Posterior vena cava (tissue), 2 donors: ENCODE data around the gene ZBTB37. TPM values are rescaled to one million over a fixed set of nuclear protein-coding genes. Genes with fewer than 3 reads are reported as not detected.
"Not testable (repeated sequence)": the region's sequence is repeated elsewhere in the genome, so short reads cannot be mapped to it uniquely, and the experiment has no call there.

Experiments used
- DNase-seq: peaks from one replicate; pipeline ENCODE4 v3.0.0-alpha.2; 2020; ENCODE audit warnings: low spot score
- intact Hi-C, 2 donors: fragments of 100-400 bp; cut with DNase I; formaldehyde crosslinking; loops; one replicate each; pipeline versions ENCODE4 v1.14.1 to v1.14.2; 2022 to 2023
- long read RNA-seq, 2 donors: library from polyadenylated mRNA; unstranded; transcript quantifications; one replicate each; pipeline ENCODE4 v2.0.0, GENCODE V29; 2020 to 2021
- total RNA-seq, 2 donors: library from RNA; stranded (reverse); fragmentation: NEBNext Ultra II Directional; extraction: Animal tissue kit (Norgen Biotek cat#: 25700); gene quantifications; one replicate each; pipeline ENCODE4 v1.2.1, GENCODE V29; 2021
- donor health status: DM: yes; HTN: yes; CAD: no.
- donor health status: DM: yes; HTN: yes; CAD: no.

Gene ZBTB37, protein sequence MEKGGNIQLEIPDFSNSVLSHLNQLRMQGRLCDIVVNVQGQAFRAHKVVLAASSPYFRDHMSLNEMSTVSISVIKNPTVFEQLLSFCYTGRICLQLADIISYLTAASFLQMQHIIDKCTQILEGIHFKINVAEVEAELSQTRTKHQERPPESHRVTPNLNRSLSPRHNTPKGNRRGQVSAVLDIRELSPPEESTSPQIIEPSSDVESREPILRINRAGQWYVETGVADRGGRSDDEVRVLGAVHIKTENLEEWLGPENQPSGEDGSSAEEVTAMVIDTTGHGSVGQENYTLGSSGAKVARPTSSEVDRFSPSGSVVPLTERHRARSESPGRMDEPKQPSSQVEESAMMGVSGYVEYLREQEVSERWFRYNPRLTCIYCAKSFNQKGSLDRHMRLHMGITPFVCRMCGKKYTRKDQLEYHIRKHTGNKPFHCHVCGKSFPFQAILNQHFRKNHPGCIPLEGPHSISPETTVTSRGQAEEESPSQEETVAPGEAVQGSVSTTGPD
- 10 to 100 TPM; 12.0 to 15.0 TPM for total RNA-seq
- long read RNA-seq, donor 1, partial matches to known transcripts = 0 of 3 reads
- long read RNA-seq, donor 1, other reads (novel, unspliced or antisense) = 3 of 3 reads
- long read RNA-seq, donor 2, partial matches to known transcripts = 0 of 1 reads
- long read RNA-seq, donor 2, other reads (novel, unspliced or antisense) = 0 of 1 reads

DNA sequence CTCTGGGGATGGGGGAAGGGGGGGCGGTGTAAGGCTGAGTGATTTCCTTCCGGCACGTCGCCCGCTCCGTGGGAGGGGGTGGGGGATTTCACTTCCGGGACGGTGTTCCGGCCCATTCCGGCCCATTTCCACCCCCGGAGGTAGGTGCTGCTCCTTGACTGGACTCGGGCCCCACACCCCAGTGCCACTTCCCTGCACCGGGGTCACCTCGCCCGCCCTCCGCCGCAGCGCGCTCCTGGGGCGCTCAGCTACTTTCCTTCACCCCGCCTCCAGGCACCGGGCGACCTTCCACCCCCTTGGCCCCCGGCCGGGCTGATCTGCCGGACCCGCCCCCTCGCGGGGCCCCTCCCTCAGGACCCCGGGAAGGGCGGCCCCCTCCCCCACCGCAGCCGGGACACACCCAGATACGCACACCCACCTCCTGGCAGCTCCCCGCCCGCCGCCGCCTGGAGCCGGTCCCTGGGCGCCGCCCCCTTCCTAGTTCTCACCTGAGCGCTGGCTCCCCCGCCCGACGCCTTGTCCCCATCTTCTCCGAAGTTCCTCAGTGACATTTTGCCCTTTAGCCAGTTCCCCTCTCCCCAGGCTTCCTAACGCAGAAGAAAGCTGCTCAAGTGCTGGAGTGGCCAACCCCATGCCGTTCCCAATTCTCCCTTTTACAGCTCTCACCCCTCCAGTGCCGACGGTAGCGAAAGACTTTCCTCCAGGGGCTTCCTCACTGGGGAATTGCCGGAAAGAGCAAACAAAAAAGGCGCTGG is at the start of gene ZBTB37:
TSS of gene ZBTB37 (plus strand) at position 115 of the 755 bp plus-strand sequence. CDS start 1,846 bp downstream, outside the sequence.
- intact Hi-C loops = no loop called here
- DNase-seq = peak; percentile 95

DNA sequence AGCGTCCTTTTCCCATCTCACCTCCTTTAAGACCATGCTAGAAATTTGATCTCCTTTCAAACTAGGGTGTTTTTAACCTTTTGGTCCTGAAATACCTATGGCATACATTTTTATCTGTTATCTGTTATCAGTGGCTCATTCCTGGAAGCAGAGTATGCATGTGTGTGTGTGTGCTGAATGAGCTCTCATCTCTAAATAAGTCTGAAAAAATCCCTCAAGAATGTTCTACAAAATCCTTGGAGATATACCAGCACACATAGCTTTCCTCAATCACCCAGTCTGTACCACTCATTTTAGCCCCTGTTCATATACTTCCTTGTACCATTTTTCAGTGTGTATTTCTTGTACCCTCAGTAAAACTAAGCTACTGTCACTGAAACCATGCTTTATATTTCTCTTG is 49.7 kb upstream of the ZBTB37 start:
- no peak for DNase-seq
- intact Hi-C loops = no loop called here

DNA sequence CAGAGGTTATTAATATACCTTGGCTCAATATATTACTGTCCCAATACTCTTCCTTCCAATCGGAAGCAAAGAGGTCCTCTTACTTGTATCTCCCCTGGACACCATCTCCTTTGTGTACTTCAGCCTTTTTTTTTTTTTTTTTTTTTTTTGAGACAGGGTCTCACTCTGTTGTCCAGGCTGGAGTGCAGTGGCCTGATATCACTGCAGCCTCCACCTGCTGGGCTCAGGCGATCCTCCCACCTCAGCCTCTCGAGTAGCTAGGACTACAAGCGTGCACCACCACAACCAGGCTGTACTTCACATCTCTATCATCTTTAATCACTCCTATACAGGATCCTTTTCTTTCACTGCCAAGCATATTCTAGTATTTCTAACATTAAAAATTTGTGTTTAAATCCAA is 46.5 kb upstream of the ZBTB37 start:
- intact Hi-C loops = loop anchor here (2.0 to 10.0 kb wide), 2 partner anchors 49 to 397 kb away; no protein-coding TSS in a partner anchor
- no peak for DNase-seq

DNA sequence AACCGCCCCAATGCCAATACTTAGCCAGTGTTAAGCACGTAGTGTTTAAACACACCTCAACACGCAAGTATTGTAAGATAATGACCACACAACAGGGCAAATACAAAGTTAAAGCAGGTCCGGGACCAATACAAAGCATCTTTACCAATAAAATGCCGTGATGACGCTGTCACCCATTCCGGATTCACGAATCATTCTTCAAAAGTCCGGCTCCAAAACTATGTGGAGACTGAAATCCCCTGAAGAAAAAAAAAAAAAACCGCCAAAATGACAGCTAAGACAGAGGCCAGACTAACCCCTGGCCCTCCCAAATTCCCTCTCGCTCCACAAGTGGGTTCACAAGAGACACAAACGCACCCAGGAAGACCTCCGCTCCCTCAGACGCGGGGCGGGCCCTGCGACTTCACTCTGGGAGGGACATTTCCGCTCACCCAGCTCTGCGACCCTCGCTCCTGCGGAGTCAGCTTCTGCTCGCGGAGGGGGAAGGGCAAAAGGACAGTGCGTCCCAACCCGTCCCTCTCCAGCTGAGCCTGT is 44.3 kb upstream of the ZBTB37 start:
- intact Hi-C loops = loop anchor here (2.0 to 10.0 kb wide), 2 partner anchors 47 to 399 kb away; no protein-coding TSS in a partner anchor
- no peak for DNase-seq

DNA sequence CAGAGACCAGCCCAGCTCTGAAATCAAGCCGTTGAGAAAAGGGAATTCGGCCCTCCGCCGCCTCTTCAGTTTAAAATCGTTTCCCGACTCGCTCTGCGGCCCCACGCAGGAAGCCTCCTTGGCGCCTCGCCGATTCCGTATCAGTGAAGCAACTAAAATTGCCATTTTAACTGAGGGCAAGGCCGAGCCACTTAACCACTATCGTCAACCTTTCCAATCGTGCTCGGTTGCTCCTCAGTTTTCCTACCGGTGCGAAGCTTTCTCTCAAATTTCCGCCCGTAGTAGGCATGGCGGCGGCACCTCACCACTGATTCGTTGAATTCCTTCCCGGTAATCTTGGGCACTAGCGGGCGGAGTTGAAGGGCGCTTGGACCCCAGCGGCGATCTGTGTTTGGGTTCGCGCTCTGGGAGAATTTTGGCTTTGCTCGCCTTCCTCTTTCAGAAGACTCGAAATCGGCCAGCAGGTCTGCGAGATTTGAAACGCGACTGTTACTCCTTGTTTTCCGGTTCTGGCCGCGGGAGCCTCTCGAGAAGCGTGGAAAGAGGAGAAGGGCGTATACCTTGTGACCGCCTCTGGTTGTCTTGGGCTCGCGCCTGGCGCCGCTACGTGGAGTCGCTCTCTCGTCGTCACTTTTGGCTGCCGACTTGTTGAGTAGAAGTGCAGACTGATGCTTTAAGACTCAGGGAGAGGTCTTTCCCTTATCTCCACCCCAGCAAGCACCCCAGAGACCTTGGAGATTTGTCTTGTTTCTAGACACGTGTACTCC is 43.7 kb upstream of the ZBTB37 start, which contains the start of the genes CENPL and DARS2:
TSS of gene CENPL (minus strand) at position 569 of the 767 bp plus-strand sequence. CDS start 13,584 bp downstream, outside the sequence.
TSS of gene DARS2 (plus strand) at position 359 of the 767 bp plus-strand sequence. CDS start 557 bp downstream, outside the sequence.
- intact Hi-C loops = loop anchor here in 1 of 2 donors (10.0 kb wide), 1 partner anchor 400 kb away; no protein-coding TSS in a partner anchor
- peak; percentile 99 for DNase-seq

DNA sequence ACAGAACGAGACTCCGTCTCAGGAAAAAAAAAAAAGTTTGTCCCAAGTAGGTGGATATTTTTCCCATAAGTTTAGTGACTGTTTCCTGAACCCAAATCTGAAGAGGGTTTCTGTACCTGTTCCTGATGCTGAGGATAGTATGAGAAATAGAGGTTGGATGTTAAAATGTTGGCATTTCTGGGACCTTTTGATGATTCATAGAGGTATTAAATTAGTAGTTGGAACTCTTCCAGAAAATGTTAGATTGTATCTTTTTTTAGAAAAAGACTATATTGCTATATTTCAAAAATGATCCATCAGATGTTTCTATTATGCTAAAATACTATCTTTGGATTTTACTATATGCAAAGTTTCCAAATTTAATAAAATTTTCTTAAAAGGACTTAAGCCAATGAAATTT is 40.6 kb upstream of the ZBTB37 start:
- intact Hi-C loops = loop anchor here in 1 of 2 donors (10.0 kb wide), 1 partner anchor 403 kb away; no protein-coding TSS in a partner anchor
- no peak for DNase-seq

DNA sequence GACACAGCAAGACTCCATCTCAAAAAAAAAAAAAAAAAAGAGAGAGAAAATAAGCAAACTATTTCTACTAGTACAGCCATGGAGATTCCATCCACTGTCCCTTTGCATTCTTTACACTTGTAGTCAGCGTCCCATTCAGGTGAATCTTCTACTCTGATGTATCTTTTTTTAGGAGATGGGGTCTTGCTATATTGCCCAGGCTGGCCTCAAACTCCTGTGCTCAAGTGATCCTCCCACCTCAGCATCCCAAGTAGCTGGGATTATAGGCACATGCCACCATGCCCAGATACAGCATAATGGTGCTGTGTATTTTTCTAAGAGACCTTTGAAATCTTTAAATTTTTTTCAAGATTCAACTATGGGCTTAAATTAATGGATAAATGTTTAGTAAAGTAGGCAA is 35.4 kb upstream of the ZBTB37 start:
- DNase-seq = no peak
- intact Hi-C loops = no loop called here

DNA sequence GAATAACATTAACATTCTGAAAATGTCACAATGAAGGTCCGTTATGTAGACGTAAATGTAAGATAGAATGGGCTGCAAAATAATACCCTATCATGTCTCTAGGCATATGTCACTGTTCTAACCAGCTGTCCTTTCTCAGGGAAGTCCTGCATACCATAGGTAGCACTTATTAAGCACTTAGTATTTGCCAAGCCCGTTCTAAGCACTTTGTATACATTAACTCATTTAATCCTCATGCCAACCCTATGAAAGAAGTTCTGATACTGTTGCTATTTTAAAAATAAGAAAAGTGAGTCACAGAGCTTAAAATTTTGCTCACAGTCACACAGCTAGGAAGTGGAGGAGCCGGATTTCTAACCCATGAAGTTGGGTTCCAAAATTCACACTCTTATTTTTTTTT is 16.1 kb upstream of the ZBTB37 start:
- intact Hi-C loops = no loop called here
- DNase-seq = no peak

DNA sequence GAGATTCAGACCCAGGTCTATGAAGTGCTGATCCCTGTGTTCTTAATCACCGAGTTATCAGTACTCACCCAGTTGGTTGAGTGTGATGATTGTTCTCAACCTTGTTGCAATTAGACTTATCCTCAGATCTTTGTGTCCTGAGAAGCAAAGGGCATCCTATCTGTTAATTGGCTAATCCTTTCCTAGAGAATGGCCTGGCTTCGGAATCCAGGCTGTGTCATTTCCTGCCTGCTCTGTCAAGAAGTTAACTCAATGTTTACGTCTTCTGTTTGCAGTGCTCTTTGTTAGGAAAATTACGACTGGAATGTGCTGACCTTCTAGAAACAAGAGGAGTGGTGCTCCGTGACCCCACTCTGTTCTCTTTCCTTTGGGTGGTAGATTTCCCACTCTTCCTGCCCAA is 15.1 kb upstream of the ZBTB37 start:
- no peak for DNase-seq

DNA sequence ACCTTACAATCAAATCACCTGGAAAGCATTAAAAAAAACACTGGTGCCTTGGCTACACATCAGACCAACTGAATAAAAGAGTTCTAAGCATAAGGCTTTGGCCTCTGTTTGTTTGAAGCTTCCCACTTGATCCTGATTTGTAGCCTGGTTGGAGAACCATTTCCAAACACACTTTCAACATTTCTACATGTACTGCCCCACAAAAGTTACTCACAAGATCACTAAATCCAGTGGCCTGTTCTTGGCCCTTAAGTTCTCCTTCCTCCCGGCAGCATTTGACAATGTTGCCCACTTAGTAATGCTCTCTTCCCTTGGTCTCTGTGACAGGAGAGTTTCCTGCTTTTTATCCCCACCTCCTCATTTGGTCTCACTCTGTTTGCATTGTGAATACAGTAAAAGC is 12.2 kb upstream of the ZBTB37 start:
- intact Hi-C loops = no loop called here
- DNase-seq = no peak

More for the DNA sequence above, 15.1 kb upstream of the ZBTB37 start:
- intact Hi-C loops = no loop called here

DNA sequence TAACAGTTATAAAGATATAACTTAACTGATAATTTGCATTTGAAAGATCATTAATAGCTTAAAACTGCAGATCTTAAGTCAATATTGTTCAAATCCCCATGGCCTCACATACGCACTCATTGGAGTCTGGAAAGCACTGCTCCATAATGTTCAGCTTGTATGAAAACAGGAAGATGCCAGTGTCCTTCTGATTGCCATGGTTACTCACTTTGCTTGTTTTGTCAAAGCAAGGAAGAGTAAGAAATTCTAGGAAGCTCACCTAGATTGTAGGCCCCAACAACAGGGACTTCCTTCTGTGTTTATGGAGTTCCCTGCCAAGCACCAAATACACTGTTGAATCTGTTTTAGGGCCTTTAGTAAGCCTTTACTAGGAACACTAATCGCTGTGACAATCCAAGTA is 11.3 kb upstream of the ZBTB37 start:
- intact Hi-C loops = no loop called here
- no peak for DNase-seq

DNA sequence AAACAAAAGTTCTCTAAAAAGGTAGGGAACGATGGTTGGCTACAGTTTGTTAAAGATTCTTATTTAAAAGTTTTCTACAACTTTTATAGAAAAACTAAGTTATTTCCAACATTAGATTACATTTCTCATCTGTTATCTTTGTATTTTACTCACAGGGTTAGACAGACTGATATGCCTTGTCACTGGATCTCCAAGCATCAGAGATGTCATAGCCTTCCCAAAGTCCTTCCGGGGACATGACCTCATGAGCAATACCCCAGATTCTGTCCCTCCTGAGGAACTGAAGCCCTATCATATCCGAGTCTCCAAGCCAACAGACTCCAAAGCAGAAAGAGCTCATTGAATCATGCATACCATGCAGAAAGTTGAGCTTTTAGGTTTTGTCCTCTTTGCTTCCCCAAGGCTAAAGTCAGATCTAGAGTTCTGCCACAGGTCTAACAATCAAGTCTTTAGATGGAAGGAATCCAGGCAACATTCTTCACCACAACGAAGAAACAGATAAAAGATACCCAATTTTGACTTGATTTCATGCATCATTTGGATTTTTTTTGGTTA is 10.7 kb upstream of the ZBTB37 start:
- intact Hi-C loops = no loop called here
- DNase-seq = no peak

DNA sequence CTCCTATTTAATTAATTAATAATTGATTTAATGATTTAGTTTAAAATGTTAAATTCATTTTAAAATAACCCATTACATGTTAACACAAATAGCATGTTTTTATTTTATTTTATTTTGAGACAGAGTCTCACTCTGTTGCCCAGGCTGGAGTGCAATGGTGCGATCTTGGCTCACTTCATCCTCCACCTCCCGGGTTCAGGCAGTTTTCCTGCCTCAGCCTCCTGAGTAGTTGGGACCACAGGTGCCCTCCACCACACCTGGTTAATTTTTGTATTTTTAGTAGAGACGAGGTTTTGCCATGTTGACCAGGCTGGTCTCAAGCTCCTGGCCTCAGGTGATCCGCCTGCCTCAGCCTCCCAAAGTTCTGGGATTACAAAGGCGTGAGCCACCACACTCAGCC is 8.6 kb upstream of the ZBTB37 start:
- intact Hi-C loops, DNase-seq: not testable (repeated sequence)

DNA sequence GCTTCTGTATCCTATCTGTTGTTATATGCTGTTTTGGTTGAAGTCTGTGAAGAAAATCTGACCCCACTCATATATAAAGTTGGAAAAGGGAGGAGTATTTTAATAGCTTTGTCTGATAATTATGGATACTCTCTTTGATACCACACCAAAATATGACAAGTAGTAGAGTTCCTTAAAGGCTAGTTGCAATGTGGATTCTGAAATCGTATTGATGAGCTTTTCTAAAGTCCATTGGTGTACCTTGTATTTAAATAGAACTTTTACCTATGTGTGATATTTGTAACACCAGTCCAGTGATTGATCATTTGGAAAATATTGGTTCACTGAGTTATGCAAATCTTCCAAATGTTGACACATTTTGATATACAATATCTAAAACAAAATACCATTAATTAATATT is 8.1 kb upstream of the ZBTB37 start:
- no peak for DNase-seq
- intact Hi-C loops = no loop called here

DNA sequence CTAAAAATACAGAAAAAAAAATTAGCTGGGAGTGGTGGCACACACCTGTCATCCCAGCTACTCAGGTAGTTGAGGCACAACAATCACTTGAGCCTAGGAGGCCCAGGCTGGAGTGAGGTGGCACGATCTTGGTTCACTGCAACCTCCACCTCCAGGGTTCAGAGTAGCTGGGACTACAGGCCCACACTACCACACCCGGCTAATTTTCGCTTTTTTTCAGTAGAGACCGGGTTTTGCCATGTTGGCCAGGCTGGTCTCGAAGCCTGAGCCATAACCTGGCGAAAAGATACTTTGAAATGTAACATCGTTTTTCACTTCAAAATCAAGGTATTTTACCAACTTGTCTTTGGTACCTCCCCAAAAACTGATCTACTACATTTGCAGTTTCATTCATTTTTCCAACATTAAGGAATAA is 6.4 kb upstream of the ZBTB37 start:
- no peak for DNase-seq
- intact Hi-C loops = no loop called here

DNA sequence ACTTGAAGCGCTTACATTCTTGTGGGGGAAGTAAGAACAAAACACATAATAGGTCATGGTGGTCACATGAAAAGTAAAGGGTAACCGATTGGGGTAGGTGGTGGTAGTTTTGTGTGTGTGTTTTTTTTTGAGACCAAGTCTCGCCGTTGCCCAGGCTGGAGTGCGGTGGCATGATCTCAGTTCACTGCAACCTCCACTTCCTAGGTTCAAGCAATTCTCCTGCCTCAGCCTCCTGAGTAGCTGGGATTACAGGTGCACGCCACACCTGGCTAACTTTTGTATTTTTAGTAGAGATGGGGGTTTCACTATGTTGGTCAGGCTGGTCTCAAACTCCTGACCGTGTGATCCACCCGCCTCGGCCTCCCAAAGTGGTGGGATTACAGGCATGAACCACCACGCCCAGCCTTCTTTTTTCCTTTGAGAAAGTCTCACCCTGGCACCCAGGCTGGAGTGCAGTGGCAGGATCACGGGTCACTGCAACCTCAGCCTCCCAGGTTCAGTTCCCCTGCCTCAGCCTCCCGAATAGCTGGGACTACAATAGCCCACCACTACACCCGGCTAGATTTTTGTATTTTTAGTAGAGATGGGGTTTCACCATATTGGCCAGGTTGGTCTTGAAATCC is 5.9 kb upstream of the ZBTB37 start:
- DNase-seq, intact Hi-C loops: not testable (repeated sequence)

DNA sequence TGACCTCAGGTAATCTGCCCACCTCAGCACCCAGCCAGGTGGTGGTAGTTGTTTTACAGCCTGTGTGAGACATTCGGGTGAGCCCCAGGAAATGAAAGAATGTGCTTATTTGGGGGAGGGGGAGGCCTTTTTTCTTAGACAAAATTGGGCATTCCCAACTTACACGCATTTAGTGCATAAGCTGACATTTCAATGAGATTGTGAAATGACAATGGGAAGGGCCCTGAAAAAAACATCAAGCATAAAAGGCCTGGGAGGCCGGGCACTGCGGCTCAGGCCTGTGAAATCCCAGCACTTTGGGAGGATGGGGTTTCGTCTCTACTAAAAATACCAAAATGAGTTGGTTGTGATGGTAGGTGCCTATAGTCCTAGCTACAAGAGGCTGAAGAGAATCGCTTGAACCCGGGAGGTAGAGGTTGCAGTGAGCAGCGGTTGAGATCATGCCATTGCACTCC is 5.4 kb upstream of the ZBTB37 start:
- intact Hi-C loops = no loop called here
- DNase-seq = no peak
